Measurements from ENCODE around the gene RABGAP1L. TPM values are rescaled to one million over a fixed set of nuclear protein-coding genes. Genes with fewer than 3 reads are reported as not detected.
A peak's percentile ranks its signal among the peaks of the same experiment; 100 is the strongest.

Gene RABGAP1L
- polyA plus RNA-seq, 3 donors, result 35.2 to 75.3 (median 63.3) TPM

- H3K9me3 Mint-ChIP-seq, result peaks cover 0 to 3% (median 3%) of the 10 kb centered on the region in 7 donors
- peaks cover 8 to 10% of the 10 kb centered on the region in 2 donors for H3K36me3 Mint-ChIP-seq
- TF ChIP-seq, protein P1, sequence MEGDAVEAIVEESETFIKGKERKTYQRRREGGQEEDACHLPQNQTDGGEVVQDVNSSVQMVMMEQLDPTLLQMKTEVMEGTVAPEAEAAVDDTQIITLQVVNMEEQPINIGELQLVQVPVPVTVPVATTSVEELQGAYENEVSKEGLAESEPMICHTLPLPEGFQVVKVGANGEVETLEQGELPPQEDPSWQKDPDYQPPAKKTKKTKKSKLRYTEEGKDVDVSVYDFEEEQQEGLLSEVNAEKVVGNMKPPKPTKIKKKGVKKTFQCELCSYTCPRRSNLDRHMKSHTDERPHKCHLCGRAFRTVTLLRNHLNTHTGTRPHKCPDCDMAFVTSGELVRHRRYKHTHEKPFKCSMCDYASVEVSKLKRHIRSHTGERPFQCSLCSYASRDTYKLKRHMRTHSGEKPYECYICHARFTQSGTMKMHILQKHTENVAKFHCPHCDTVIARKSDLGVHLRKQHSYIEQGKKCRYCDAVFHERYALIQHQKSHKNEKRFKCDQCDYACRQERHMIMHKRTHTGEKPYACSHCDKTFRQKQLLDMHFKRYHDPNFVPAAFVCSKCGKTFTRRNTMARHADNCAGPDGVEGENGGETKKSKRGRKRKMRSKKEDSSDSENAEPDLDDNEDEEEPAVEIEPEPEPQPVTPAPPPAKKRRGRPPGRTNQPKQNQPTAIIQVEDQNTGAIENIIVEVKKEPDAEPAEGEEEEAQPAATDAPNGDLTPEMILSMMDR (IDR thresholded peaks at IDR 0.05), result no peak
- DNase-seq, result no peak
- Histone ChIP-seq H2AFZ (ENCODE audit: insufficient read depth, low read depth, low read length, poor library complexity, severe bottlenecking) (no peak overlapping the region), H4K20me1 (ENCODE audit: insufficient read depth, low read length) (no peaks in the 10 kb centered on the region), H3K4me3 (replicated peaks in 1 of 3; ENCODE audit: low read depth in 2 of 3, low read length in 3 of 3) (no peak overlapping the region), H3K4me1 (ENCODE audit: control insufficient read depth in 1 of 2, insufficient read depth in 2 of 2, low read length in 2 of 2) (no peaks in the 10 kb centered on the region), H3K27me3 (ENCODE audit: control insufficient read depth in 2 of 2, insufficient read depth in 2 of 2, low read length in 2 of 2) (no peaks in the 10 kb centered on the region), H3K27ac (ENCODE audit: low read depth in 1 of 2, low read length in 2 of 2) (no peak overlapping the region), H3K4me2 (replicated peaks; ENCODE audit: extremely low read depth, low read length, poor library complexity, severe bottlenecking) (no peak overlapping the region), H3K9ac (ENCODE audit: insufficient read depth, low read length, poor library complexity, severe bottlenecking) (no peak overlapping the region), H3K9me3 (replicated peaks in 1 of 2; ENCODE audit: control insufficient read depth in 1 of 2, insufficient read depth in 1 of 2, low read length in 2 of 2) (no peaks in the 10 kb centered on the region), H3K36me3 (replicated peaks in 1 of 2; ENCODE audit: control insufficient read depth in 1 of 2, insufficient read depth in 2 of 2, low read length in 2 of 2) (peaks cover 0 to 5% of the 10 kb centered on the region in 2 donors), H3K79me2 (ENCODE audit: insufficient read depth, low read length) (no peaks in the 10 kb centered on the region)
- H3K4me1 Mint-ChIP-seq, result no peaks in the 10 kb centered on the region
- peak overlapping the region in 1 of 7 donors; percentile 18 for H3K27ac Mint-ChIP-seq
- 95% methylated on average over 4 of the region's 4 CpGs for WGBS (ENCODE audit: insufficient coverage)
- H3K27me3 Mint-ChIP-seq (ENCODE audit: low read depth in 3 of 3), result no peaks in the 10 kb centered on the region
- intact Hi-C loops (cut with micrococcal nuclease), result no loop called here
- H3K4me3 Mint-ChIP-seq, result no peak overlapping the region
Observed at GRCh38 chr1:174637487-174637886, 478.2 kb downstream of the RABGAP1L start.

DNA sequence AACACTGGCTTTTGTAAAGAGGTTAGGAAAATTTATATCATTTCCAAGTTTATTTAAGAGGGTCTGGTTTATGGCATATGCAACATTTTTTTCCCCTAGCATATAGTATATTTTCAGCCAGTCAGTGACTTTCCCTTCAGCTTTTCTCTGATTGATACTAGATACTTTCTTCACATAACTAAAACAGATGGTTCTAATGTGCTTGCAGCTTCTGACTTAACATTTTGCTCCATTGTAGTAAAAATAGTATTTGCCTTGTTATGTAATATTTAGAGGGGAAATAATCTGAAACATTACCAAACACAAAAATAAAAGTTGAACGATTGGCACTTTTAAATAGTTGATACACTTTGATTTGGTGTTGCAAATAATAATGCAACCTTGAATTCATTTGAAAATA lies 480.1 kb downstream of the RABGAP1L start:
- H3K27ac Mint-ChIP-seq, result no peak overlapping the region
- Histone ChIP-seq H3K4me3 (replicated peaks in 1 of 3; ENCODE audit: low read depth in 2 of 3, low read length in 3 of 3) (no peak overlapping the region), H3K4me1 (ENCODE audit: control insufficient read depth in 1 of 2, insufficient read depth in 2 of 2, low read length in 2 of 2) (no peaks in the 10 kb centered on the region), H3K9me3 (replicated peaks in 1 of 2; ENCODE audit: control insufficient read depth in 1 of 2, insufficient read depth in 1 of 2, low read length in 2 of 2) (no peaks in the 10 kb centered on the region), H3K36me3 (replicated peaks in 1 of 2; ENCODE audit: control insufficient read depth in 1 of 2, insufficient read depth in 2 of 2, low read length in 2 of 2) (peaks cover 0 to 5% of the 10 kb centered on the region in 2 donors), H3K9ac (ENCODE audit: insufficient read depth, low read length, poor library complexity, severe bottlenecking) (no peak overlapping the region), H4K20me1 (ENCODE audit: insufficient read depth, low read length) (no peaks in the 10 kb centered on the region), H3K27ac (ENCODE audit: low read depth in 1 of 2, low read length in 2 of 2) (no peak overlapping the region), H3K27me3 (ENCODE audit: control insufficient read depth in 2 of 2, insufficient read depth in 2 of 2, low read length in 2 of 2) (no peaks in the 10 kb centered on the region), H3K4me2 (replicated peaks; ENCODE audit: extremely low read depth, low read length, poor library complexity, severe bottlenecking) (no peak overlapping the region), H3K79me2 (ENCODE audit: insufficient read depth, low read length) (no peaks in the 10 kb centered on the region), H2AFZ (ENCODE audit: insufficient read depth, low read depth, low read length, poor library complexity, severe bottlenecking) (no peak overlapping the region)
- intact Hi-C loops (cut with micrococcal nuclease), result no loop called here
- peaks cover 8 to 10% of the 10 kb centered on the region in 2 donors for H3K36me3 Mint-ChIP-seq
- TF ChIP-seq, protein P1 (IDR thresholded peaks at IDR 0.05), result no peak
- WGBS (ENCODE audit: insufficient coverage), result no CpG with 5 or more reads among the region's 1 CpG
- H3K27me3 Mint-ChIP-seq (ENCODE audit: low read depth in 3 of 3), result no peaks in the 10 kb centered on the region
- no peak for DNase-seq
- no peaks in the 10 kb centered on the region for H3K4me1 Mint-ChIP-seq
- H3K9me3 Mint-ChIP-seq, result peaks cover 0 to 4% (median 0%) of the 10 kb centered on the region in 7 donors
- no peak overlapping the region for H3K4me3 Mint-ChIP-seq

Data from CD14-positive monocyte (primary cell).